IMR-90 (cell line): ENCODE results near the gene ING3.

Source experiments
- CEBPB ChIP-seq: IDR thresholded peaks from 2 replicates; pipeline ENCODE4 v1.6.1; 2012; ENCODE audit warnings: low read depth, low read length, improper control_type of control experiment
- CHD1 ChIP-seq: IDR thresholded peaks from 2 replicates; pipeline ENCODE4 v1.6.1; 2012; ENCODE audit warnings: low read depth, low read length, improper control_type of control experiment
- CTCF ChIP-seq: conservative IDR thresholded peaks from 2 replicates; pipeline ENCODE4 v1.5.1; 2012; ENCODE audit warnings: mild to moderate bottlenecking, low read depth, low read length, improper control_type of control experiment
- POLR2A ChIP-seq: IDR thresholded peaks from 2 replicates; pipeline ENCODE4 v1.6.1; 2012; ENCODE audit warnings: mild to moderate bottlenecking, low read depth, low read length
- RAD21 ChIP-seq: IDR thresholded peaks from 2 replicates; pipeline ENCODE4 v1.6.1; 2012; ENCODE audit warnings: low read length, improper control_type of control experiment
- RFX5 ChIP-seq: IDR thresholded peaks from 2 replicates; pipeline ENCODE4 v1.8.0; 2012; ENCODE audit warnings: low read depth, mild to moderate bottlenecking, low read length, moderate library complexity
- SMC3 ChIP-seq: fragments of 150-350 bp; IDR thresholded peaks from 2 replicates; pipeline ENCODE4 v1.6.1; 2016; ENCODE audit warnings: low read depth, mild to moderate bottlenecking, antibody characterized with exemption, low read length, moderate library complexity
- TF ChIP-seq, protein P1 (sequence below): fragments of 150-350 bp; IDR thresholded peaks from 2 replicates; pipeline ENCODE4 v1.6.1; 2016; ENCODE audit warnings: low read depth, mild to moderate bottlenecking, low read length, moderate library complexity, borderline replicate concordance

GRCh38 chr7:120931243-120931642 lies 19.3 kb upstream of the ING3 start:
- no peak for TF ChIP-seq CTCF
- TF ChIP-seq CEBPB: no peak
- TF ChIP-seq POLR2A: no peak
- TF ChIP-seq RFX5: no peak
- no peak for TF ChIP-seq CHD1
- TF ChIP-seq SMC3: no peak
- no peak for TF ChIP-seq RAD21
- TF ChIP-seq, protein P1, sequence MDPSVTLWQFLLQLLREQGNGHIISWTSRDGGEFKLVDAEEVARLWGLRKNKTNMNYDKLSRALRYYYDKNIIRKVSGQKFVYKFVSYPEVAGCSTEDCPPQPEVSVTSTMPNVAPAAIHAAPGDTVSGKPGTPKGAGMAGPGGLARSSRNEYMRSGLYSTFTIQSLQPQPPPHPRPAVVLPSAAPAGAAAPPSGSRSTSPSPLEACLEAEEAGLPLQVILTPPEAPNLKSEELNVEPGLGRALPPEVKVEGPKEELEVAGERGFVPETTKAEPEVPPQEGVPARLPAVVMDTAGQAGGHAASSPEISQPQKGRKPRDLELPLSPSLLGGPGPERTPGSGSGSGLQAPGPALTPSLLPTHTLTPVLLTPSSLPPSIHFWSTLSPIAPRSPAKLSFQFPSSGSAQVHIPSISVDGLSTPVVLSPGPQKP: no peak
